ENCODE results near the gene TBCCD1. TPM values are rescaled to one million over a fixed set of nuclear protein-coding genes. Genes with fewer than 3 reads are reported as not detected.

The TBCCD1 gene
- total and polyA plus RNA-seq, 2 experiments from 2014 or later = 13.1 to 14.9 TPM

GRCh38 chr3:186583831-186584230 is 16.7 kb upstream of the TBCCD1 start:
- Histone ChIP-seq H3K4me2 (no peak overlapping the region), H2AFZ (no peak overlapping the region), H3K79me2 (peaks cover 2% of the 10 kb centered on the region), H3K27me3 (no peaks in the 10 kb centered on the region), H3K27ac (no peak overlapping the region), H3K4me3 (no peak overlapping the region), H3K9me3 (ENCODE audit: low read depth) (no peaks in the 10 kb centered on the region), H3K4me1 (ENCODE audit: insufficient read depth) (peaks cover 1% of the 10 kb centered on the region), H4K20me1 (ENCODE audit: insufficient read depth, poor library complexity, severe bottlenecking) (no peaks in the 10 kb centered on the region), H3K9me2 (replicated peaks; ENCODE audit: insufficient read depth) (no peaks in the 10 kb centered on the region), H3K36me3 (replicated peaks; ENCODE audit: insufficient read depth, low read depth) (peaks cover 4% of the 10 kb centered on the region)
- WGBS (ENCODE audit: low lambda C conversion rate, missing lambda C conversion rate) = 82% methylated on average over 5 of the region's 5 CpGs
- TF ChIP-seq EZH2phosphoT487 (IDR thresholded peaks at IDR 0.05; ENCODE audit: low read depth, severe bottlenecking, unreplicated experiment) (no peak), EZH2 (IDR thresholded peaks at IDR 0.05; ENCODE audit: borderline replicate concordance) (no peak), CTCF (IDR thresholded peaks at IDR 0.05; ENCODE audit: poor library complexity) (no peak)
- no peak for DNase-seq (ENCODE audit: low spot score)

GRCh38 chr3:186582541-186582940 is 15.4 kb upstream of the TBCCD1 start:
- Histone ChIP-seq H2AFZ (no peak overlapping the region), H3K4me2 (no peak overlapping the region), H3K9me2 (replicated peaks; ENCODE audit: insufficient read depth) (no peaks in the 10 kb centered on the region), H3K4me1 (ENCODE audit: insufficient read depth) (no peaks in the 10 kb centered on the region), H3K27me3 (no peaks in the 10 kb centered on the region), H3K36me3 (replicated peaks; ENCODE audit: insufficient read depth, low read depth) (peaks cover 4% of the 10 kb centered on the region), H4K20me1 (ENCODE audit: insufficient read depth, poor library complexity, severe bottlenecking) (no peaks in the 10 kb centered on the region), H3K27ac (no peak overlapping the region), H3K4me3 (no peak overlapping the region), H3K79me2 (peaks cover 2% of the 10 kb centered on the region), H3K9me3 (ENCODE audit: low read depth) (no peaks in the 10 kb centered on the region)
- 94% methylated on average over 6 of the region's 6 CpGs for WGBS (ENCODE audit: low lambda C conversion rate, missing lambda C conversion rate)
- DNase-seq (ENCODE audit: low spot score) = no peak
- TF ChIP-seq EZH2 (IDR thresholded peaks at IDR 0.05; ENCODE audit: borderline replicate concordance) (no peak), EZH2phosphoT487 (IDR thresholded peaks at IDR 0.05; ENCODE audit: low read depth, severe bottlenecking, unreplicated experiment) (no peak), CTCF (IDR thresholded peaks at IDR 0.05; ENCODE audit: poor library complexity) (no peak)

- TF ChIP-seq EZH2 (IDR thresholded peaks at IDR 0.05; ENCODE audit: borderline replicate concordance) (no peak), CTCF (IDR thresholded peaks at IDR 0.05; ENCODE audit: poor library complexity) (no peak), EZH2phosphoT487 (IDR thresholded peaks at IDR 0.05; ENCODE audit: low read depth, severe bottlenecking, unreplicated experiment) (no peak)
These were observed 13.6 kb upstream of the TBCCD1 start for GRCh38 chr3:186580785-186581184.

GRCh38 chr3:186577521-186577920 is 10.4 kb upstream of the TBCCD1 start:
- Histone ChIP-seq H3K36me3 (replicated peaks; ENCODE audit: insufficient read depth, low read depth) (peaks cover 4% of the 10 kb centered on the region), H3K27me3 (no peaks in the 10 kb centered on the region), H3K9me3 (ENCODE audit: low read depth) (no peaks in the 10 kb centered on the region), H3K9me2 (replicated peaks; ENCODE audit: insufficient read depth) (no peaks in the 10 kb centered on the region), H3K4me1 (ENCODE audit: insufficient read depth) (no peaks in the 10 kb centered on the region), H3K27ac (no peak overlapping the region), H2AFZ (no peak overlapping the region), H3K79me2 (peaks cover 10% of the 10 kb centered on the region), H3K4me3 (no peak overlapping the region), H3K4me2 (no peak overlapping the region), H4K20me1 (ENCODE audit: insufficient read depth, poor library complexity, severe bottlenecking) (no peaks in the 10 kb centered on the region)
- 99% methylated on average over 2 of the region's 2 CpGs for WGBS (ENCODE audit: low lambda C conversion rate, missing lambda C conversion rate)
- DNase-seq (ENCODE audit: low spot score) = no peak
- TF ChIP-seq EZH2 (IDR thresholded peaks at IDR 0.05; ENCODE audit: borderline replicate concordance) = no peak
- no peak for TF ChIP-seq EZH2phosphoT487 (IDR thresholded peaks at IDR 0.05; ENCODE audit: low read depth, severe bottlenecking, unreplicated experiment)
- no peak for TF ChIP-seq CTCF (IDR thresholded peaks at IDR 0.05; ENCODE audit: poor library complexity)

More at GRCh38 chr3:186580785-186581184, 13.6 kb upstream of the TBCCD1 start:
- Histone ChIP-seq H3K36me3 (replicated peaks; ENCODE audit: insufficient read depth, low read depth) (peaks cover 4% of the 10 kb centered on the region), H2AFZ (no peak overlapping the region), H3K79me2 (peaks cover 2% of the 10 kb centered on the region), H3K9me3 (ENCODE audit: low read depth) (no peaks in the 10 kb centered on the region), H3K4me3 (no peak overlapping the region), H3K27me3 (no peaks in the 10 kb centered on the region), H3K4me1 (ENCODE audit: insufficient read depth) (no peaks in the 10 kb centered on the region), H3K27ac (no peak overlapping the region), H3K4me2 (no peak overlapping the region), H4K20me1 (ENCODE audit: insufficient read depth, poor library complexity, severe bottlenecking) (no peaks in the 10 kb centered on the region), H3K9me2 (replicated peaks; ENCODE audit: insufficient read depth) (no peaks in the 10 kb centered on the region)
- 98% methylated on average over 3 of the region's 3 CpGs for WGBS (ENCODE audit: low lambda C conversion rate, missing lambda C conversion rate)
- DNase-seq (ENCODE audit: low spot score) = no peak
